HG03432 (cell line): ENCODE measurements around the gene ZNF691.
"Not testable (repeated sequence)": the region's sequence is repeated elsewhere in the genome, so short reads cannot be mapped to it uniquely, and the experiment has no call there.

ENCODE experiments used
- ATAC-seq: cut with Tn5 transposase; IDR thresholded peaks from one replicate; pipeline ENCODE4 v1.9.1; 2021; ENCODE audit warnings: mild to moderate bottlenecking, moderate library complexity; ENCODE audit not compliant: unreplicated experiment

Gene ZNF691

DNA sequence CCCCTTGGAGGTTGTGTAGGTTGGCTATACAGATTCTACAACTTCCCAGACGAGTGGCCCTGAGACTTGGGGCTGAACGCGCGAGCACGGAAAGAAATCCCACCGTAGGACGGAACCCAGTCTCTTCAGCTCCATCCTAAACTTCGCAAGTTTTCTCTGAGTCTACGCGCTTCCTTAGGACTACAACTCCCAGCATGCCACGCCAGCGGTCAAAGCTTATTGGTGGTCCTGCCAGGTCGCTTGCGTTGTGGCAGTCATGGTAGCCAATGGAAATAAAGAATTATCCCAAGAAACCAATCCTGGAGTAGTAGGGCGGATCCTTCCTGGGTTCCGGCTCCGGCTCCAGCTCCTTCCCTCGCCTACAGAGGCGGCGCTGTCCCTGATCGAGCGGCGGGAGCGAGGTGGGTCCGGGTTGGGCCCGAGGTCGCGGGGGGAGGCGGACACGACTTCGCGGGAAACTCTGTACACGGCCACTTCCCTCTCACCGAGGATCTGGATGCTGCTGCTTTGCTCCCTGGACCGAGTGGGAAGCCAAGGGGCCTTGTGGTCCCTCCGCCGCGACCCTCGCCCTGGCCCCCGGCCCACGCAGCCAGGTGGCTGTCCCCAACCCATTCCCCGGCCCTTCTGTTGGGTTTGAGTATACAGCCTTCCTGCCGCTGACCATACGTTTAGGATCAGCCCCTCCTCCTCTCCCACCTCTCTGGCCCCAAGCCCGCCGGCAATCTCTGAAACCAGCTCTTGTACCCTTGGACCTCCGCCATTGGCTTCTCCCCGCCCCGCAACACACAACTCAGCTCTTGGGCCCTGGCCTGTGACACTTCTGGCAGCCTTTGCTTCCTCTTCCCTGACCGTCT lies at the start of gene ZNF691:
TSS of gene ZNF691 (plus strand) at position 357 of the 854 bp plus-strand sequence. CDS start 3,046 bp downstream, outside the sequence.
- ATAC-seq = peak; percentile 89

DNA sequence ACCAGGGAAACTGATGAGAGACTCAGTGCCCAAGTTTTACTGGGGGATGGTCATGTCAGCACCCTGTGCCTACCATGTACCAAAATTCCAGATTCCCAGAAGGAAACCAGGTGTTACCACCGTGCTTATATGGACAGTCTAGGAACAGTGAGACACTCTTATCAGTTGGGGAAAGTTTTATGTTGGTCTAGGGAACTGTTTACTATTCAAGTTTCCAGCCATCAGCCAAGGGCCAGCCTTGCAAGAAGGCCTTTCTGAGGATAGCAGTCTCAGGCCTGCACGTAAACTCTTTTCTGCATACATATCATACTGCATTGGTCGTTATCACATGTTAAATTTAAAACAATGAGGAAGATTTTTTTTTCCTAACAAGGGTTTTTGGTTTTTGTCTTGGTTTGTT lies 49.0 kb upstream of the ZNF691 start:
- ATAC-seq = no peak

DNA sequence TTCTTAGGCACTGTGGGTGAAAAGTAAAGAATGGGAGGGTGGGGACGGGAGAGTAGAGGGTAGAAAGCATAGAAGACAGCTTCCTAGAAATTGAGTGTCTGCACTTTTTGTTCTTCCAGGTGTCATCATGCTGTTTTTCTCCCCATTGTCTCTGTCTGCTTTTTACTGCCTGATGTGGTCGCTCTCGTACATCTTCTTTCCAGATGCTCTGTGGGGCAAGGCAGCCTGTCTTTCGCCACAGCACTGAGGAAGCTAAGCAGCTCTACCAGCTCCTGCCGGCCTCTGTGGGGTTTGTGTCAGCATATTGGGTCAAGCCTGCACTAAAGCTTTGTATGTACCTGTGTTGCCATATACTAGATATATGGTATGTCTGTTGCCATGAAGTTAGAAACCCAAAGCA lies 48.4 kb upstream of the ZNF691 start:
- ATAC-seq = no peak

- no peak for ATAC-seq
Measured at GRCh38 chr1:42801832-42802473, 44.5 kb upstream of the ZNF691 start.

DNA sequence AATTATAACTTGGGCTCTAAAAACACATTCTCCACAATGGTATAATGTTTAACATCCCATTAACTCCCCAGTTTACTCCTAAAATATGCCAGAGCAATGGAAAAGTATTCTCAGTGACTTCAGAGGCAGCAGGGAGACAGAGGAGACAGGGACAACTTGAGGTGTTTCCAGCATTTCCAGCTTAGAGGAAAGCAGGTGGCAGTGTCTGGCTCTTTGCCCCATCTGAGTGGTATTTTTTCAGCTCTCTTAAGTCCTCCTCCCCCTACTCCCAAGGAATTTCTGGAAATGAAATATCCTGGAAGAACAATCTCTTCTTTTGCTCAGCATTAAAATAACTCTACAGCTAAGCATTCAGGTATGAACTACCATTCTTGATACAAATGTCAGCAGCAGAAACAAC lies 40.2 kb upstream of the ZNF691 start:
- ATAC-seq = no peak

GRCh38 chr1:42806593-42806992 lies 39.8 kb upstream of the ZNF691 start:
- no peak for ATAC-seq

- ATAC-seq = no peak
Measured at GRCh38 chr1:42807056-42807668, 39.3 kb upstream of the ZNF691 start.

- ATAC-seq = not testable (repeated sequence)
Measured at GRCh38 chr1:42814815-42815214, 31.6 kb upstream of the ZNF691 start.

DNA sequence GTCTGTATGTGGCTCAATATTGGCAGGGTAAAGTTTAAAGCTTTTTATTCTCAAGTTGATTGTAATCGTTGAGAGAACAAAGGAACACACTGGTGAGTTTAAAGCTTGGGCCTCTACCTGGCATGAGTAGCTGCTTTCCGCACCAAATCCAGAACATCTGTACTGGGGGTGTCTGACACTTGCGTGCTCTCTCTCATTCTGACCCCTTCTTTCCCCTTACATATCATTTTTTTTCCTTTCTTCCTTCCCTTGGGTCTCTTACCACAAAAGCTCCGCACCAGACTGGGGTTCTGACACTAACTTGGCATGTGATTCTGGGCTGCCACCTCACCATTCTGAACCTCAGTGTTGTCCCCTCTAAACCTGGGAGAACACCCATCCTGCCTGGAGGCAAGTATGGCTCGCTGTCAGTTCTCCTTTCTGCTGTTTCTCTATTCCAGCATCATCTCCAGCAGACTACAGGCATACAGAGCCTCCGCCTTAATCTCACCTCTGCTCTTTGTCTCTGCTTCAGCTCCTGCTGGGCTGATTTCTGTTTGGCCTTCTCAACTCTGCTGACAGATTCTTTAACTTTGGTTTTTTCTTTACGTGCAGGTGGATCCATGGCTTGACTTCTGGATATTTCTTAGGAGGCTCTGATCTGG lies 30.4 kb upstream of the ZNF691 start:
- ATAC-seq = peak; percentile 3

DNA sequence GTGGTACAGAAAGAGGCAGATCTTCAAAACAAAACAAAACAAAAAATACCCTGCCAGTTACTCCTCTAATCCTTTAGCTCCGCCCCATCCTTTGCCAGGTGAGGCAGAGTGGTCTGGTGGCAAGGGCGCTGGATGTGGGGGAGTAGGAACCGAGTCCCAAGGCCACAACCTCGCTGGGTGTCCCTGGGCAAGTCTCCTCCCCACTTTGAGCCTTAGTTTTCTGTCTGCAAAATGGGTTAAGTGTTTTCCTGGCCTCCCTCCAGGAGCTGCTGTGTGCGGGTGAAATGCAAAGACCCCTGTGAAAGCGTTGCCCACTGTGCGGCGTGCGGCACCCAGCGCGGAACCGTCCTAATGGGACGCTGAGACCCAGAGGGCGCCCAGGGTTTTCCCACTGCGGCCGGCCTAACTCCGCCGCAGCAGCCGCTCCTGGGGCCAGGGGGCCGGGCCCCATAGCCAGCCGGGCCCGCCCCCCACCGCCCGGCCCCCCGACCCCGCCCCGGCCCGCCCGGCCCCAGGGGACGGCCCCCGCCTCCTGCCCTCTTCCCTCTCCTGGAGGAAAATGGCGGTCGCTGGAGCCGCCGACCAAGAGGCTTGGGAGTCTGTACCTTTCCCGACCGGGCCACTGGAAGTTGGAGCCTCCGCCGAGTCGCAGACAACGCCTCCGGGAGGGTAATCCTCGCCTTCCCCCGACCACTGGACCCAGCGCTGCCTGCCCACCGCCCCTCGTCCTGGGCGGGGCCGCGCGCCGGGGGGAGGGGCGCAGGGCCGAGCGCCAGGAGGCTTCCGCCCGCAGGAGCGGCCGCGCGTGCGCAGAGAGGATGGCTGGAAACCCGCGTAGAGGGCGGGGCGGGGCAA lies 29.6 kb upstream of the ZNF691 start, which contains the start of the genes ERMAP and SVBP:
TSS of gene ERMAP (plus strand) at position 538 of the 855 bp plus-strand sequence. CDS start 13,327 bp downstream, outside the sequence.
TSS of gene SVBP (minus strand) at position 813 of the 855 bp plus-strand sequence. CDS start 853 bp downstream, outside the sequence.
- peak; percentile 87 for ATAC-seq

- ATAC-seq = no peak
Measured at GRCh38 chr1:42817440-42817767, 29.0 kb upstream of the ZNF691 start.

DNA sequence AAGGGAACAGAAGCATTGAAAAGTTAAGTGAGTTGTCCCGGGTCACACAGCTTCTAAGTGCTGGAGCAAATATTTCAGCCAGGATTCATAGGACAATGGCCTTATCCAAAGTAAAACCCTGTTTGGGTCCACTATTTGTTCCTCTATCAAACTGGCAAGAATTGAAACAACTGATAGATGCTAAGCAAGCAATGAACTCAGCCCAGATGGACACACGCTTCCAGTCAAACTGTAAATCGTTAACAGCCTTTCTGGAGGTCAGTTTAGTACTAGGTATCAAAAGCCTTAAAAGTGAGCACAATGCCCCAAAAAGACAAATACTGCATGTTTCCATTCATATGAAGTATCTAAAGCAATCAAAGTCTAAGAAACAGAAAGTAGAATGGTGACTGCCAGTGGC lies 28.4 kb upstream of the ZNF691 start:
- ATAC-seq = no peak

GRCh38 chr1:42820813-42821212 lies 25.6 kb upstream of the ZNF691 start:
- no peak for ATAC-seq

- ATAC-seq = no peak
Measured at GRCh38 chr1:42821690-42822089, 24.7 kb upstream of the ZNF691 start.

DNA sequence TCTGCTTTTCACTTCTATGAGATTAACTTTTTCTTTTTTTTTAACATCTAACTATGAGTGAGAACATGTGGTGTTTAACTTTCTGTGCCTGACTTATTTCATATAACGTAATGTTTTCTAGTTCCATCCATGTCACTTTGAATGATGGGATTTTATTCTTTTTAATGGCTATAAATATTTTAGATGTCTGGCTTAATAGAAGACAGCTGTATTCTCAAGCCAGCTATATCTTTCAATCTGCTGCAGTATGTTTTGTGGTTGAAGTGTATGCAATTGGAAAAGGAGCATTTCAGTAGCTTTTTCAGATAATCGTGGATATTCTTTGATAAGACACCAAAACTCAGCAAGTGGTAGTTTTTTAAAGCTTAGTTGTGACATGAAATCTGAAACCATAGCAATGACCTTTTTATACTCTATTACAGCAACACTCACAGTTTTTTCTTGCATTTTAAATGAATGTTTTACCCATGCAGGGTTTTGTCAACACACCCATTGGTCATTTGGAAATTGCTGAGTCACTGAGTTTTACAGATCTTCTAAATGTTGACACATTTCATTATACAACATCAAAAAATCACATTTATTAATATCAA lies 23.5 kb upstream of the ZNF691 start:
- no peak for ATAC-seq

DNA sequence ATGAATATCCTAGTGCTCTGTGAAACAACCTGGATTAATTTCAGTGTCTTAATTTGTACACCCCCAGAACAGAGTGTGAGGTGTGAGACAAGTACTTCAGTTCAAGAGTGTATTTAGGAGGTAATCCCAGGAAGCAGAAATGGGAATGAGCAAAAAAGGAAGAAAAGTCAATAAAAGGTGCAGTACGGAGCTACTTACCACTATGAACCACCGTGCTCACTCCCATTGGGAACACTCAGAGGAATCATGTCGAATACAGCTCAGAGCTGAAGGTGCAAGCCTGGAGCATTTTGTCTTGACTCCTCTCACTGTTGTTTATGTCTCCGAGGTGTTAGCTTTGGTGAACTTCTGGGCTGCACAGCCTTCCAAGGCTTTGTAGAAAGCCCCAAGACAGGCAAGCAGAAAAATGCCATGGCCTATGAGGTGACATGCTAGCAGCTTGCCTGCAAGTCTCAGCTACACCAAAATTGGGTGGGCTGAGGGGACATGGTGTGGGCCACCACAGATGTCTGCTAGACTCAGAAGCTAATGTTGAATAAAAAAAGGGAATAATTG lies 21.9 kb upstream of the ZNF691 start:
- no peak for ATAC-seq

GRCh38 chr1:42825036-42825851 lies 21.2 kb upstream of the ZNF691 start:
- no peak for ATAC-seq

GRCh38 chr1:42830631-42831030 lies 15.8 kb upstream of the ZNF691 start:
- ATAC-seq = no peak

DNA sequence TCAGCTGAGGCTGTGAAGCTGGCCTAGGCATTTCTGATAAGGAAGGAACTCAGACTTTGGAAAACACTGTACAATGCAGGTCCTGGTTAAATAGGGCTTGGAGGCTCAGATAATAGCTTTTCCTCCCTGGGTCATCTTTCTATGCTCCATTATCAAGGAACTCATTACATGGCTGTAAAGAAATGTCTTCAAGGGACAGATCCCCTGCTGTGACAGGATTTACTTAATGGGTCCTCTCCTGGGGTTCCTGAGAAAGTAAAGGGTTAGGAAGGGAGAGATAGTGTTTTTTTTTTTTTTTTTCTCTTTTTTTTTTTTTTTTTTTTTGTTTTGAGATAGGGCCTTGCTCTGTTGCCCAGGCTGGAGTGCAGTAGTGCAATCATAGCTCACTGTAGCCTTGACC lies 15.1 kb upstream of the ZNF691 start:
- no peak for ATAC-seq
